HG02981 (cell line): ENCODE data around the gene SMU1.
"Not testable (repeated sequence)": the region's sequence is repeated elsewhere in the genome, so short reads cannot be mapped to it uniquely, and the experiment has no call there.

ENCODE experiments used
- ATAC-seq: cut with Tn5 transposase; IDR thresholded peaks from one replicate; pipeline ENCODE4 v1.9.1; 2021; ENCODE audit warnings: mild to moderate bottlenecking, moderate library complexity; ENCODE audit not compliant: unreplicated experiment

The SMU1 gene

GRCh38 chr9:33105959-33106358 is 29.5 kb upstream of the SMU1 start:
- ATAC-seq = no peak

- ATAC-seq = no peak
These were observed 29.0 kb upstream of the SMU1 start for GRCh38 chr9:33105504-33105903.

- ATAC-seq = no peak
These were observed 27.9 kb upstream of the SMU1 start for GRCh38 chr9:33104401-33104800.

GRCh38 chr9:33103501-33104281 is 27.2 kb upstream of the SMU1 start:
- no peak for ATAC-seq

- ATAC-seq = no peak
These were observed 26.2 kb upstream of the SMU1 start for GRCh38 chr9:33102551-33103210.

- ATAC-seq = no peak
These were observed 24.9 kb upstream of the SMU1 start for GRCh38 chr9:33101104-33101951.

GRCh38 chr9:33099754-33100153 is 23.3 kb upstream of the SMU1 start:
- no peak for ATAC-seq

- no peak for ATAC-seq
These were observed 20.7 kb upstream of the SMU1 start for GRCh38 chr9:33097192-33097591.

- no peak for ATAC-seq
These were observed 16.2 kb upstream of the SMU1 start for GRCh38 chr9:33092634-33093033.

- ATAC-seq = not testable (repeated sequence)
These were observed 9.2 kb upstream of the SMU1 start for GRCh38 chr9:33085672-33086071.

GRCh38 chr9:33082538-33083326 is 6.3 kb upstream of the SMU1 start:
- ATAC-seq = no peak

- no peak for ATAC-seq
These were observed 5.7 kb upstream of the SMU1 start for GRCh38 chr9:33082128-33082527.

GRCh38 chr9:33081128-33081851 is 4.8 kb upstream of the SMU1 start:
- ATAC-seq = peak; percentile 42

- no peak for ATAC-seq
These were observed 4.1 kb upstream of the SMU1 start for GRCh38 chr9:33080534-33080933.

GRCh38 chr9:33068991-33069390 is 7.5 kb downstream of the SMU1 start:
- no peak for ATAC-seq

GRCh38 chr9:33065157-33066076 is 11.1 kb downstream of the SMU1 start:
- peak; percentile 67 for ATAC-seq

GRCh38 chr9:33051144-33051543 is 25.3 kb downstream of the SMU1 start:
- no peak for ATAC-seq

- peak; percentile 73 for ATAC-seq
These were observed 26.7 kb downstream of the SMU1 start for GRCh38 chr9:33049680-33050361.
